Measurements from ENCODE around the gene IKZF1.

Gene IKZF1

GRCh38 chr7:50393547-50394252, 89.2 kb downstream of the IKZF1 start:
- no peak overlapping the region for H3K4me3 ChIP-seq (ENCODE audit: low read depth, low read length)
- no peak for TF ChIP-seq CTCF (IDR thresholded peaks at IDR 0.05; ENCODE audit: insufficient read depth, low read depth, low read length, missing control alignments)
- DNase-seq (ENCODE audit: low read depth): peak; percentile 73

GRCh38 chr7:50394315-50394714, 89.8 kb downstream of the IKZF1 start:
- no peak for DNase-seq (ENCODE audit: low read depth)
- TF ChIP-seq CTCF (IDR thresholded peaks at IDR 0.05; ENCODE audit: insufficient read depth, low read depth, low read length, missing control alignments): no peak
- 0 out of 2 replicates have a peak overlapping the region, but pooled peaks have one; percentile 4 for H3K4me3 ChIP-seq (ENCODE audit: low read depth, low read length)

- no peak for DNase-seq (ENCODE audit: low read depth)
These were observed 92.3 kb downstream of the IKZF1 start for GRCh38 chr7:50396856-50397255.

GRCh38 chr7:50397320-50397970, 92.9 kb downstream of the IKZF1 start:
- H3K4me3 ChIP-seq (ENCODE audit: low read depth, low read length): no peak overlapping the region
- peak; percentile 78 for DNase-seq (ENCODE audit: low read depth)
- TF ChIP-seq CTCF (IDR thresholded peaks at IDR 0.05; ENCODE audit: insufficient read depth, low read depth, low read length, missing control alignments): no peak

More at GRCh38 chr7:50396856-50397255, 92.3 kb downstream of the IKZF1 start:
- H3K4me3 ChIP-seq (ENCODE audit: low read depth, low read length): no peak overlapping the region
- TF ChIP-seq CTCF (IDR thresholded peaks at IDR 0.05; ENCODE audit: insufficient read depth, low read depth, low read length, missing control alignments): no peak

GRCh38 chr7:50397971-50398324, 93.4 kb downstream of the IKZF1 start:
- H3K4me3 ChIP-seq (ENCODE audit: low read depth, low read length): no peak overlapping the region
- DNase-seq (ENCODE audit: low read depth): no peak
- TF ChIP-seq CTCF (IDR thresholded peaks at IDR 0.05; ENCODE audit: insufficient read depth, low read depth, low read length, missing control alignments): no peak

GRCh38 chr7:50399206-50399605, 94.7 kb downstream of the IKZF1 start:
- no peak overlapping the region for H3K4me3 ChIP-seq (ENCODE audit: low read depth, low read length)
- DNase-seq (ENCODE audit: low read depth): no peak
- TF ChIP-seq CTCF (IDR thresholded peaks at IDR 0.05; ENCODE audit: insufficient read depth, low read depth, low read length, missing control alignments): no peak

Data from GM12865 (cell line).